IPS-20b (cell line): Measurements from ENCODE around the gene IARS2.

Experiments
- H3K27ac ChIP-seq: one replicate; pipeline ENCODE4 v1.5.1; 2013; ENCODE audit warnings: low read length
- H3K27me3 ChIP-seq: 2 replicates; pipeline ENCODE4 v1.6.1; 2013; ENCODE audit warnings: mild to moderate bottlenecking, low read length, inconsistent platforms; ENCODE audit not compliant: insufficient read depth
- H3K36me3 ChIP-seq: 2 replicates; pipeline ENCODE4 v1.6.1; 2013; ENCODE audit warnings: low read depth, mild to moderate bottlenecking, inconsistent platforms, low read length, moderate library complexity; ENCODE audit not compliant: insufficient read depth
- H3K4me1 ChIP-seq: 2 replicates; pipeline ENCODE4 v1.6.1; 2013; ENCODE audit warnings: mild to moderate bottlenecking, control low read depth, inconsistent platforms, low read length, moderate library complexity; ENCODE audit not compliant: insufficient read depth
- H3K4me3 ChIP-seq: 2 replicates; pipeline ENCODE4 v1.5.1; 2013; ENCODE audit warnings: mild to moderate bottlenecking, low read length, inconsistent platforms
- H3K9ac ChIP-seq: 2 replicates; pipeline ENCODE4 v1.6.1; 2013; ENCODE audit warnings: low read depth, mild to moderate bottlenecking, inconsistent platforms, low read length, moderate library complexity
- H3K9me3 ChIP-seq: 2 replicates; pipeline ENCODE4 v1.6.1; 2013; ENCODE audit warnings: mild to moderate bottlenecking, low read depth, low read length, inconsistent platforms; ENCODE audit not compliant: insufficient read depth

The IARS2 gene

DNA sequence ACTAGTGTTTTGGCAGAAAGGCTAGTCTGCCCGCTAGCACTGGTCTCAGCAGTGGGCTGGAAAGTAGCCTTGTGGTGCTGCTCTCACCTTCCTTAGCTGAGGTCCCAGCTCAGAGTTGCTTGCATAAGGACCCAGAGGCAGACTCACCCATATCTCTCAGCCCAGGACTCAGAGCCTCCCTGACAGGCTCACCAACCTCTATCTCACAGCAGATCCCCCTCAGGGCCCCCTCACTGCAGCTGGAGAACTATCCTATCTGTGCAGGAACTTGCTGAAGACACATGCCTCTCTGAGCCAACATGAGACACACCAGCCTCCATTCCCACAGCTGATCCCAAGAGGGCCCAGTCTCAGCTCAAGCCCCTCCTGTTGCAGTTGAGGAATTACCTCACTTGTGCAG lies 82.6 kb downstream of the IARS2 start:
- H3K27ac ChIP-seq = no peak overlapping the region
- H3K36me3 ChIP-seq = peaks cover 55% of the 10 kb centered on the region

DNA sequence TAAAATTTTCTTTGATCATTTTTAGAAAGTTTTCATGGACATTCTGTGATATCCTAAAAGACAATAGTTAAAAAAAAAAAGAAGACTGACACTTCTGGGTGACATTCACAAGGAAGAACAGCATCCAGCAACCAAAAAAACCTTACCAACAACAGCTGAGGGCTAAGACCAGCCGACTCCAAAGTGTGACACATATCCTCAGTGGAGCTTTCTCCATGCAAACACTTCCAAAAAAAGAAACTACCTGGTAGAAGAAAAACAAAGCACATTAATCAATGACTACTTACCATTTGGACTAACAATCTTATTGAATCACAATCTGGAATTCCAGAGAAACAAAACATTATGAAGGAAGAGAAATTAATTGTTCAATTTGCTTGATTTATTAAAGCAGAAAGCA lies 88.2 kb downstream of the IARS2 start:
- peaks cover 79% of the 10 kb centered on the region for H3K36me3 ChIP-seq
- H3K4me1 ChIP-seq = no peaks in the 10 kb centered on the region
- H3K4me3 ChIP-seq = no peak overlapping the region
- no peak overlapping the region for H3K27ac ChIP-seq
- H3K27me3 ChIP-seq = no peaks in the 10 kb centered on the region
- no peaks in the 10 kb centered on the region for H3K9me3 ChIP-seq
- no peak overlapping the region for H3K9ac ChIP-seq

More for the DNA sequence above, 82.6 kb downstream of the IARS2 start:
- no peaks in the 10 kb centered on the region for H3K9me3 ChIP-seq
- H3K4me1 ChIP-seq = no peaks in the 10 kb centered on the region
- no peaks in the 10 kb centered on the region for H3K27me3 ChIP-seq
- H3K9ac ChIP-seq = no peak overlapping the region
- H3K4me3 ChIP-seq = no peak overlapping the region

DNA sequence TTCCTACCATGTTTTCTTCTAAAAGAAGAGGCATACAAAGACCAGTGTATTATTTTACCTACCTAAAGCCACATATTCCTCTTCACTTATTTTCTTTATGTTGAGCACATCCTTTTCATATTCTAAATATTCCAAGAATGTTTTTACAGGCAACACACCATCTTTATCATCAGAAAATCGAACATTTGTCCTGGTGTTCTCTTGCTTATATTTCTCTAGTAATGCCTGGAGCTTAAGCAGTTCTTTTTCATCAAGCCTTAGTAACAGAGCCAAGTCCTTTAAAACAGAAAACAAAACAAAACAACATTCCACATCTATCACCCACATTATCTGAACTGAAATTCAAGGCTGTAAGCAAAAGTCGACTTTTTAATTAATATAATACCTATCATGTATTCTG lies 88.7 kb downstream of the IARS2 start:
- Histone ChIP-seq H3K9me3 (no peaks in the 10 kb centered on the region), H3K36me3 (peaks cover 79% of the 10 kb centered on the region), H3K9ac (no peak overlapping the region), H3K27me3 (no peaks in the 10 kb centered on the region), H3K27ac (no peak overlapping the region), H3K4me1 (no peaks in the 10 kb centered on the region), H3K4me3 (no peak overlapping the region)

DNA sequence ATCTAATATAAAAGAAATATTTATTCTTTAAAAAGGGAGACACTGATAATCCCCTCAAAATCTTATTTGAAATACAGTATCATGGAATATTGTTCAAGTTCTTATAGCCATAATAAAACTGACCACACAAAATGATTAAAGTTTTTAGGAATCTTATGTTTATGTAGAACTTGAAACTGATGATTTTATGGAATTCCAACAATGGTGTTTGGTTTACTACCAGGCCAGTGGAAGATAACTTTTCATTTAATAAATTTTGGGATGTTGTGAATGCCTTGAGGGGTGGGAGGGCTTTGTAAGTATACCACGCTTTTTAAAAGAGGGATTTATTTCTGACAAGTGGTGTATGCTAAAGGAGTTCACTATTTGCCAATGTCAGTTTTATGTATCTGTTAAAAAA lies 90.6 kb downstream of the IARS2 start:
- Histone ChIP-seq H3K4me3 (no peak overlapping the region), H3K4me1 (no peaks in the 10 kb centered on the region), H3K9me3 (no peaks in the 10 kb centered on the region), H3K27ac (no peak overlapping the region), H3K9ac (no peak overlapping the region), H3K36me3 (peaks cover 80% of the 10 kb centered on the region), H3K27me3 (no peaks in the 10 kb centered on the region)

DNA sequence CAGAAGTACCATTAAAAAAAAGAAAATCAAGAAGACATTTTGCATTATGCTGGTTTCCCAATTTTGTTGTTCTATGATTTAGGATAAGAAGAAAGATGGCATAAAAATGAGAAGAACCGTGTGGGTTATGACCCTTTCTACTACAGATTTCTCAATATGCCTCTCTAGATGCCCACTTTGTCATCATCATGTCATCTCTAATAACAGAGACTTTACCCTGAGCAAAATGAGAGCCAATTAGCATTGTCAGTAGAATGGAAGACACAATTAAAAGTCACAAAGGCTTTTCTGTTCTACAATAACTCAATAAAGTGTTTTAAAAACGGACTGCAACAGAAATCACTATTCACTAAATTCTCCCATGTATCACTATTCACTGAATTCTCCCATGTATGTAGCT lies 92.8 kb downstream of the IARS2 start:
- no peaks in the 10 kb centered on the region for H3K9me3 ChIP-seq
- no peak overlapping the region for H3K4me3 ChIP-seq
- H3K27me3 ChIP-seq = no peaks in the 10 kb centered on the region
- H3K4me1 ChIP-seq = no peaks in the 10 kb centered on the region
- no peak overlapping the region for H3K27ac ChIP-seq
- no peak overlapping the region for H3K9ac ChIP-seq
- peaks cover 83% of the 10 kb centered on the region for H3K36me3 ChIP-seq

DNA sequence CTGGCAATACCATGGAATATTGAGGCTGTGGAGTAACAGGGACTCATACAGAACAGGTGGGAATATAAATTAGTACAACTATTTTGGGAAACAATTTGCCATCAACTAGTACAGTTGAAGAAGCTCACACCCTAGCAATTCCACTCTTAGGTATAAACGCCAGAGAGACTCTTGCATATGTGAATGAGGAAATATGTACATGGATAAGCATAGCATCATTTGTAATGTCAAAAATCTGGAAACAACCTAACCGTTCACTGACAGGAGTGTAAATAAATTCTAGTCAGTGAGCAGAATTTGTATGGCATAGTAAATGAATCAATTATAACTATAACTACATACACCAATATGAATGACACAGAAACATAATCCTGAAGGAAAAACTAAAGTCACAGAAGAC lies 94.6 kb downstream of the IARS2 start:
- H3K9me3 ChIP-seq = no peaks in the 10 kb centered on the region
- peaks cover 85% of the 10 kb centered on the region for H3K36me3 ChIP-seq
- no peaks in the 10 kb centered on the region for H3K4me1 ChIP-seq
- H3K9ac ChIP-seq = no peak overlapping the region
- no peaks in the 10 kb centered on the region for H3K27me3 ChIP-seq
- H3K27ac ChIP-seq = no peak overlapping the region
- H3K4me3 ChIP-seq = no peak overlapping the region

DNA sequence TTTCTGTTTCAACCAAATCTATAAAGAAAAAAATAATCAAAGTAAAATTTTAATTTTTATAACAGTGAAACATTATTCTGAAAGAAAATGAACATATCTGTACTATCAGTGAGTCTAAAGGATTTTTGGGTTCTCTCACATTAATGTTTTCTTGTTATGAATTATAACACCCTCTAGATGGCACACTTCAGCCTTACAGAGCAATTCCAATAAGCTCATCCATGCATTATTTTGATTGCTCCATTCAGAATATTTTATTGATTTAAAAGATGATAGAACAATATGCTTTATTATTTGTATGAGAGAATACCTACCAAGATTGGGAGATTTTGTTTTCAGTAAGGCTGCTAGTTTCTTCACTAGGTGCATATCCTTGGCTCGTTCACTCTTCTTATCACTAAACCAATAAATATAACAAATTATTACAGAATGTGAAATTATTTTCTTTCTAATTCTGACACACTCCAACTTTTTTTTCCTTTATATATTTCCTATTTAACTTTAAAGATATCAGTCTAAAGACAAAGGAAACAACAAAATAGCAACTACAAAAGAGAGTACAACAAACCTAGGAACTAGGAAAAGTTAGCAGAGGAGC lies 95.9 kb downstream of the IARS2 start:
- no peaks in the 10 kb centered on the region for H3K9me3 ChIP-seq
- no peaks in the 10 kb centered on the region for H3K27me3 ChIP-seq
- no peak overlapping the region for H3K4me3 ChIP-seq
- no peak overlapping the region for H3K27ac ChIP-seq
- H3K36me3 ChIP-seq = peaks cover 87% of the 10 kb centered on the region
- no peak overlapping the region for H3K9ac ChIP-seq
- H3K4me1 ChIP-seq = no peaks in the 10 kb centered on the region

DNA sequence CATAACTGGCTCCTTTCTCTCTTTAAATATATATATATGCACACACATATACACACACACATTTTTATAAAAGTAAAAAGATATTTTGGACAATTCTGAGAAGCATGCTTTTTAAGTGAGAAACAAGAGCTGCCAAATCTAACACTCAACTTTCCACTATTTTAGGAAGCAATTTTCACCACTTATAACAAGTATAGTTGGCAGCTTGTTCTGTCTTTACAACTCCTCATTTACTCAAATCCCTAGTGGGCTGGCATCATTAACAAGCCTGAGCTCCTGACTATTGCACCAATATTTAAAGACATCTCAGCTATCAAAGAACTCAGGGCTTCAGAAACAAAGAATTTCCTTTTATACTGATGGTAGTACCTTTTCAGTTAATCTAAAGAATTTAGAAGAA lies 101.8 kb downstream of the IARS2 start:
- peaks cover 86% of the 10 kb centered on the region for H3K36me3 ChIP-seq
- H3K4me3 ChIP-seq = no peak overlapping the region
- no peaks in the 10 kb centered on the region for H3K27me3 ChIP-seq
- no peak overlapping the region for H3K27ac ChIP-seq
- H3K9me3 ChIP-seq = no peaks in the 10 kb centered on the region
- H3K4me1 ChIP-seq = no peaks in the 10 kb centered on the region
- no peak overlapping the region for H3K9ac ChIP-seq
